Measurements from ENCODE around the gene WASHC4.

The WASHC4 gene

GRCh38 chr12:105214670-105215375 lies 107.3 kb downstream of the WASHC4 start:
- H3K4me1 Mint-ChIP-seq (ENCODE audit: low read depth) = no peaks in the 10 kb centered on the region

GRCh38 chr12:105218434-105218833 lies 110.9 kb downstream of the WASHC4 start:
- Mint-ChIP-seq H3K36me3 (ENCODE audit: low read depth) (peaks cover 99% of the 10 kb centered on the region), H3K4me3 (no peak overlapping the region), H3K9me3 (no peaks in the 10 kb centered on the region), H3K27me3 (no peaks in the 10 kb centered on the region), H3K4me1 (ENCODE audit: low read depth) (peaks cover 26% of the 10 kb centered on the region), H3K27ac (no peak overlapping the region)
- intact Hi-C loops (cut with micrococcal nuclease) = no loop called here

More at GRCh38 chr12:105214670-105215375, 107.3 kb downstream of the WASHC4 start:
- H3K36me3 Mint-ChIP-seq (ENCODE audit: low read depth) = peaks cover 100% of the 10 kb centered on the region
- no peaks in the 10 kb centered on the region for H3K27me3 Mint-ChIP-seq
- H3K9me3 Mint-ChIP-seq = no peaks in the 10 kb centered on the region
- H3K27ac Mint-ChIP-seq = no peak overlapping the region
- no peak overlapping the region for H3K4me3 Mint-ChIP-seq
- intact Hi-C loops (cut with micrococcal nuclease) = no loop called here

Measured in dendritic cell treated with granulocyte-macrophage colony-stimulating factor and Interleukin-4, amounts not matched to agents 40 ng/mL and 50 ng/mL, for 4 days (primary cell).